ENCODE results near the gene ALLC. TPM values are rescaled to one million over a fixed set of nuclear protein-coding genes. Genes with fewer than 3 reads are reported as not detected.

ALLC gene
- polyA plus RNA-seq, 1 of the 3 experiments (the other 2 are of a cell fraction): not detected

- Histone ChIP-seq H3K9ac (no peak overlapping the region), H3K27me3 (ENCODE audit: insufficient read depth) (no peaks in the 10 kb centered on the region), H3K79me2 (ENCODE audit: insufficient read depth) (no peaks in the 10 kb centered on the region), H3K4me3 (ENCODE audit: low read depth in 2 of 2, low read length in 1 of 2) (no peak overlapping the region), H3K4me1 (ENCODE audit: control insufficient read depth in 1 of 2, insufficient read depth in 2 of 2, low read depth in 1 of 2, low read length in 1 of 2) (no peaks in the 10 kb centered on the region), H3F3A (replicated peaks; ENCODE audit: insufficient read depth) (no peaks in the 10 kb centered on the region), H3K4me2 (no peak overlapping the region), H3K9me3 (no peaks in the 10 kb centered on the region), H3K27ac (ENCODE audit: low read depth in 2 of 2, low read length in 1 of 2) (no peak overlapping the region), H3K36me3 (replicated peaks in 1 of 2; ENCODE audit: control insufficient read depth in 1 of 2, insufficient read depth in 2 of 2, low read length in 1 of 2) (no peaks in the 10 kb centered on the region), H2AFZ (ENCODE audit: low read depth) (no peak overlapping the region), H4K20me1 (ENCODE audit: insufficient read depth) (no peaks in the 10 kb centered on the region), H3K9me2 (no peaks in the 10 kb centered on the region)
- 54% methylated on average over 7 of the region's 7 CpGs for WGBS (ENCODE audit: low lambda C conversion rate)
- TF ChIP-seq RFX5 (IDR thresholded peaks at IDR 0.05; ENCODE audit: low read length) (no peak), POLR2AphosphoS5 (IDR thresholded peaks at IDR 0.05; ENCODE audit: low read depth, low read length) (no peak)
- POLR2A ChIA-PET: no interaction called here
- CTCF ChIA-PET: interaction anchor here (0.7 to 11.1 kb wide), 4 partner anchors 16 to 56 kb away, joined by 3 to 70 read pairs (median 4); no protein-coding TSS in a partner anchor
- no peak for DNase-seq
These were observed 91.2 kb downstream of the ALLC start for GRCh38 chr2:3749201-3749600.

GRCh38 chr2:3751251-3751650 lies 93.3 kb downstream of the ALLC start:
- TF ChIP-seq GATA2 (CRISPR knock-in tag; IDR thresholded peaks at IDR 0.05) (no peak), GABPA (IDR thresholded peaks at IDR 0.05; ENCODE audit: low read depth) (no peak), USF2 (IDR thresholded peaks at IDR 0.05; ENCODE audit: borderline replicate concordance, low read depth, low read length) (no peak), NFIC (IDR thresholded peaks at IDR 0.05; ENCODE audit: borderline replicate concordance) (no peak), ZBTB33 (IDR thresholded peaks at IDR 0.05; ENCODE audit: borderline replicate concordance, low read depth) (no peak), TCF12 (IDR thresholded peaks at IDR 0.05) (no peak), RAD21 (IDR thresholded peaks at IDR 0.05; ENCODE audit: low read length) (no peak), JUND (IDR thresholded peaks at IDR 0.05) (no peak), MEF2A (IDR thresholded peaks at IDR 0.05; ENCODE audit: borderline replicate concordance, low read depth) (no peak), ELF1 (IDR thresholded peaks at IDR 0.05) (no peak), CHD2 (IDR thresholded peaks at IDR 0.05; ENCODE audit: low read length, partially characterized antibody) (no peak), MAX (IDR thresholded peaks at IDR 0.05; ENCODE audit: low read depth) (no peak), FOXJ3 (CRISPR knock-in tag; IDR thresholded peaks at IDR 0.05) (no peak)
- H3K27ac ChIP-seq (ENCODE audit: low read depth in 2 of 2, low read length in 1 of 2): no peak overlapping the region
- WGBS (ENCODE audit: low lambda C conversion rate): 31% methylated on average over 7 of the region's 7 CpGs
- H3K79me2 ChIP-seq (ENCODE audit: insufficient read depth): no peaks in the 10 kb centered on the region
- H3K27me3 ChIP-seq (ENCODE audit: insufficient read depth): no peaks in the 10 kb centered on the region
- H2AFZ ChIP-seq (ENCODE audit: low read depth): no peak overlapping the region
- H3F3A ChIP-seq (replicated peaks; ENCODE audit: insufficient read depth): peaks cover 10% of the 10 kb centered on the region
- ChIA-PET POLR2A (no interaction called here), CTCF (interaction anchor here (5.7 to 11.1 kb wide), 2 partner anchors 22 to 29 kb away, joined by 31 to 70 read pairs; no protein-coding TSS in a partner anchor)
- no peaks in the 10 kb centered on the region for H3K36me3 ChIP-seq (replicated peaks in 1 of 2; ENCODE audit: control insufficient read depth in 1 of 2, insufficient read depth in 2 of 2, low read length in 1 of 2)
- no peaks in the 10 kb centered on the region; the same call in 1 of the 2 replicates for H3K9me3 ChIP-seq
- DNase-seq: no peak
- no peaks in the 10 kb centered on the region for H3K4me1 ChIP-seq (ENCODE audit: control insufficient read depth in 1 of 2, insufficient read depth in 2 of 2, low read depth in 1 of 2, low read length in 1 of 2)
- H3K9me2 ChIP-seq: no peaks in the 10 kb centered on the region
- H3K9ac ChIP-seq: no peak overlapping the region
- H4K20me1 ChIP-seq (ENCODE audit: insufficient read depth): no peaks in the 10 kb centered on the region
- no peak overlapping the region for H3K4me3 ChIP-seq (ENCODE audit: low read depth in 2 of 2, low read length in 1 of 2)
- no peak overlapping the region for H3K4me2 ChIP-seq
